22Rv1 (cell line): Measurements from ENCODE around the gene DBI.

Source experiments
- ZFX ChIP-seq: fragments of 450-650 bp; IDR thresholded peaks from 2 replicates; pipeline ENCODE4 v1.6.1; 2017; ENCODE audit warnings: antibody characterized with exemption, borderline replicate concordance
- TF ChIP-seq, protein P1 (sequence below): fragments of 450-650 bp; IDR thresholded peaks from 2 replicates; pipeline ENCODE4 v1.5.1; 2017; ENCODE audit warnings: mild to moderate bottlenecking

DNA sequence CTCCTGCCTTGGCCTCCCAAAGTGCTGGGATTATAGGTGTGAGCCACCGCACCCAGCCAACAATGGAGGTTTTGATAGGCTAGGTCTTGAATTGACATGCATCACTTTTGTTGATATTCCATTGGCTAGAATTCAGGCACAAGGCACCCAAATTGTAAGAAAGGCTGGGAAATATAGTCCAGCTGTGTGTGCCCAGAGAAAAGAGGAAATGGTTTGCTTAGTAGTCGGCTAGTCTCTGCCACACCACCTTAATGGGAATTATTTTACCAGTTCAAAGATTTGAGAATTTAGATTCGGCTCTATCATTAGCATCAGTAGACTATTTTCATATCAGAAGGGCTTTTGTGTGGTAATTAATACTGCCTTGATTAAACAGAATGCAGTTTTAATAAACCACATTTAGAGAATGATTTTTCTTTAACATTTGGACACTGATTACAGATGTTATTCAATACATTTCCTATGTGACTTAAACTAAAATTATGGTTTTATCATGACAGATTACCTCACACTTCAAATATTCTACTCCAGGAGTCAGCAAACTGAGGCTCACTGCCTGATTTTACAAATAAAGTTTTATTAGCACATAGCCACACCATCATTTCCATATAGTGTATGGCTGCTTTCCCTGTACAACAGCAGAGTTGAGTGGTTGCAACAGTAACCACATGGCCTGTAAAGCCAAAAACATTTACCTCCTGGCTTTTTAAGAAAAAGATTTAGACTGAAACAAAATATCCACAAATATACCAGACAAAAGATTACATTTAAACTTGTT is 27.4 kb downstream of the DBI start:
- TF ChIP-seq, protein P1, sequence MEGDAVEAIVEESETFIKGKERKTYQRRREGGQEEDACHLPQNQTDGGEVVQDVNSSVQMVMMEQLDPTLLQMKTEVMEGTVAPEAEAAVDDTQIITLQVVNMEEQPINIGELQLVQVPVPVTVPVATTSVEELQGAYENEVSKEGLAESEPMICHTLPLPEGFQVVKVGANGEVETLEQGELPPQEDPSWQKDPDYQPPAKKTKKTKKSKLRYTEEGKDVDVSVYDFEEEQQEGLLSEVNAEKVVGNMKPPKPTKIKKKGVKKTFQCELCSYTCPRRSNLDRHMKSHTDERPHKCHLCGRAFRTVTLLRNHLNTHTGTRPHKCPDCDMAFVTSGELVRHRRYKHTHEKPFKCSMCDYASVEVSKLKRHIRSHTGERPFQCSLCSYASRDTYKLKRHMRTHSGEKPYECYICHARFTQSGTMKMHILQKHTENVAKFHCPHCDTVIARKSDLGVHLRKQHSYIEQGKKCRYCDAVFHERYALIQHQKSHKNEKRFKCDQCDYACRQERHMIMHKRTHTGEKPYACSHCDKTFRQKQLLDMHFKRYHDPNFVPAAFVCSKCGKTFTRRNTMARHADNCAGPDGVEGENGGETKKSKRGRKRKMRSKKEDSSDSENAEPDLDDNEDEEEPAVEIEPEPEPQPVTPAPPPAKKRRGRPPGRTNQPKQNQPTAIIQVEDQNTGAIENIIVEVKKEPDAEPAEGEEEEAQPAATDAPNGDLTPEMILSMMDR, result no peak
- no peak for TF ChIP-seq ZFX
